GM12878 (cell line): ENCODE measurements around the gene PALLD. TPM values are rescaled to one million over a fixed set of nuclear protein-coding genes. Genes with fewer than 3 reads are reported as not detected.
A peak's percentile ranks its signal among the peaks of the same experiment; 100 is the strongest.

ENCODE experiments used
- ATF7 ChIP-seq: fragments of 450-650 bp; IDR thresholded peaks from 2 replicates; pipeline ENCODE4 v1.6.1; 2016; ENCODE audit warnings: low read depth, mild to moderate bottlenecking
- CBFB ChIP-seq: IDR thresholded peaks from 2 replicates; pipeline ENCODE4 v1.6.1; 2016; ENCODE audit warnings: antibody characterized with exemption, low read depth
- CHD2 ChIP-seq: IDR thresholded peaks from 2 replicates; pipeline ENCODE4 v1.6.1; 2011; ENCODE audit warnings: low read depth, low read length, improper control_type of control experiment, borderline replicate concordance
- CREM ChIP-seq: IDR thresholded peaks from 2 replicates; pipeline ENCODE4 v1.6.1; 2014; ENCODE audit warnings: antibody characterized with exemption, low read depth
- HDAC6 ChIP-seq: fragments of 200-600 bp; sonication (generic); IDR thresholded peaks from one replicate; pipeline ENCODE4 v1.8.0; 2017; ENCODE audit warnings: antibody characterized with exemption; ENCODE audit not compliant: unreplicated experiment
- HDGF ChIP-seq: fragments of 450-650 bp; IDR thresholded peaks from 2 replicates; pipeline ENCODE4 v1.6.1; 2016; ENCODE audit warnings: antibody characterized with exemption
- IKZF1 ChIP-seq: fragments of 450-650 bp; conservative IDR thresholded peaks from 2 replicates; pipeline ENCODE4 v1.6.1; 2017; ENCODE audit warnings: antibody characterized with exemption, mild to moderate bottlenecking
- IRF3 ChIP-seq: fragments of 450-650 bp; IDR thresholded peaks from 2 replicates; pipeline ENCODE4 v1.6.1; 2014; ENCODE audit warnings: mild to moderate bottlenecking
- JUND ChIP-seq: IDR thresholded peaks from 2 replicates; pipeline ENCODE4 v1.6.1; 2012; ENCODE audit warnings: low read depth, mild to moderate bottlenecking, low read length, improper control_type of control experiment, moderate library complexity
- MLLT1 ChIP-seq: fragments of 450-650 bp; IDR thresholded peaks from 2 replicates; pipeline ENCODE4 v1.6.1; 2016; ENCODE audit warnings: mild to moderate bottlenecking
- MYB ChIP-seq: fragments of 150-350 bp; IDR thresholded peaks from 2 replicates; pipeline ENCODE4 v1.6.1; 2014; ENCODE audit warnings: mild to moderate bottlenecking, low read depth, low read length, borderline replicate concordance
- NBN ChIP-seq: fragments of 450-650 bp; IDR thresholded peaks from 2 replicates; pipeline ENCODE4 v1.6.1; 2016
- NKRF ChIP-seq: fragments of 450-650 bp; conservative IDR thresholded peaks from 2 replicates; pipeline ENCODE4 v1.6.1; 2017; ENCODE audit warnings: mild to moderate bottlenecking, moderate library complexity
- POLR2AphosphoS5 ChIP-seq: IDR thresholded peaks from 2 replicates; pipeline ENCODE4 v1.6.1; 2011; ENCODE audit warnings: mild to moderate bottlenecking, low read length, inconsistent platforms
- RFX5 ChIP-seq: IDR thresholded peaks from 2 replicates; pipeline ENCODE4 v1.6.1; 2011; ENCODE audit warnings: low read depth, low read length, improper control_type of control experiment
- SKIL ChIP-seq: fragments of 450-650 bp; IDR thresholded peaks from 2 replicates; pipeline ENCODE4 v1.6.1; 2017; ENCODE audit warnings: mild to moderate bottlenecking, low read depth, inconsistent platforms; ENCODE audit not compliant: poor library complexity, severe bottlenecking
- STAT1 ChIP-seq: fragments of 450-650 bp; conservative IDR thresholded peaks from 2 replicates; pipeline ENCODE4 v1.6.1; 2014; ENCODE audit warnings: antibody characterized with exemption, mild to moderate bottlenecking
- YY1 ChIP-seq: IDR thresholded peaks from 2 replicates; pipeline ENCODE4 v1.6.1; 2011; ENCODE audit warnings: low read depth, mild to moderate bottlenecking, low read length
- ZBTB11 ChIP-seq: fragments of 450-650 bp; formaldehyde crosslinking; IDR thresholded peaks from 2 replicates; pipeline ENCODE4 v1.5.0; 2022; ENCODE audit warnings: mild to moderate bottlenecking, missing genetic modification characterization
- ZNF207 ChIP-seq: fragments of 450-650 bp; IDR thresholded peaks from 2 replicates; pipeline ENCODE4 v1.6.1; 2014; ENCODE audit warnings: antibody characterized with exemption, mild to moderate bottlenecking, borderline replicate concordance
- ZNF384 ChIP-seq: IDR thresholded peaks from 2 replicates; pipeline ENCODE4 v1.6.1; 2012; ENCODE audit warnings: low read depth, mild to moderate bottlenecking, low read length, improper control_type of control experiment, borderline replicate concordance
- polyA plus RNA-seq, 11 experiments: library from polyadenylated mRNA; depleted of rRNA in 4 of 11; unstranded in 6 of 11; stranded (reverse) in 5 of 11; fragments of >200 nt; fragmentation: Nextera tagmentation in 4 of 11; fragmentation: Illumina TruSeq in 1 of 11; extraction: Ambion mirVana in 4 of 11; extraction: Trizol in 1 of 11; gene quantifications; 1 replicate in 1 of 11; 2 replicates in 10 of 11; pipeline versions ENCODE4 v1.2.1 to v1.2.3, GENCODE V29; 2011 to 2016; ENCODE audit warnings: inconsistent platforms in 2 of 11, missing spikeins in 2 of 11, low read depth in 1 of 11
- total RNA-seq, 4 experiments: library from RNA; depleted of rRNA in 3 of 4; stranded (reverse); fragments of >200 nt in 3 of 4; fragmentation: Illumina TruSeq in 1 of 4; extraction: Trizol in 1 of 4; gene quantifications; 2 replicates each; pipeline versions ENCODE4 v1.2.1 to v1.2.3, GENCODE V29; 2013 to 2021

The PALLD gene
- total and polyA plus RNA-seq, 10 of the 15 experiments (the other 5 are each of a cell fraction or from before 2014, with no cell fraction given) = 1.0 to 7.7 (median 1.7) TPM

GRCh38 chr4:168859888-168860694 is 363.2 kb downstream of the PALLD start (continued):
- TF ChIP-seq ZBTB11 (CRISPR knock-in tag) (no peak), HDGF (no peak), IKZF1 (peak; percentile 70), NBN (no peak), SKIL (no peak), POLR2AphosphoS5 (no peak), IRF3 (no peak), YY1 (no peak), ZNF207 (no peak), ZNF384 (no peak), HDAC6 (no peak), JUND (peak; percentile 85), MYB (no peak), ATF7 (peak; percentile 62; the same call in 1 of the 2 replicates), MLLT1 (no peak), CBFB (no peak), CREM (peak; percentile 55), NKRF (no peak), RFX5 (no peak), CHD2 (no peak), STAT1 (no peak)
